GM12801 (cell line): Measurements from ENCODE around the gene PCNA.

Experiments used
- CTCF ChIP-seq: IDR thresholded peaks from one replicate; pipeline ENCODE4 v1.5.1; 2011; ENCODE audit warnings: control low read depth; ENCODE audit not compliant: insufficient read length; ENCODE audit errors: extremely low read depth

Gene PCNA

GRCh38 chr20:5126512-5127203 is 6.9 kb upstream of the PCNA start, which contains the start of gene CDS2:
Gene CDS2 (plus strand): TSS chr20:5127008. CDS start chr20:5127093, 85 bp downstream.
- no peak for TF ChIP-seq CTCF

- no peak for TF ChIP-seq CTCF
Observed at GRCh38 chr20:5122873-5123260, 3.1 kb upstream of the PCNA start.

DNA sequence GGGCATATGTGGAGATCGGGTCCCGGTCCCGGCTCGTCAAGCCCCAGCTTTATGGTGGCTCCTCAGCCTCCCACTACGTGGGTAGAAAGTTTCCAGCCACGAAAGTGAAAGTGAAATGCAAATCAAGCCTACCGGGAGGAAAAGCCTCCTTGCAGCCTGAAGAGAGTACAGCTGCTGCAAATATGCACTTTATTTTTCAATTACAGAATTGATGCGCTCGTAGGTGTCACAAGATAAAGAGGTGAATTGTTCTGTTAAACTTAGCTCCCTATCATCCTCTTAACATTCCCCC is 373 bp upstream of the PCNA start:
- no peak for TF ChIP-seq CTCF

DNA sequence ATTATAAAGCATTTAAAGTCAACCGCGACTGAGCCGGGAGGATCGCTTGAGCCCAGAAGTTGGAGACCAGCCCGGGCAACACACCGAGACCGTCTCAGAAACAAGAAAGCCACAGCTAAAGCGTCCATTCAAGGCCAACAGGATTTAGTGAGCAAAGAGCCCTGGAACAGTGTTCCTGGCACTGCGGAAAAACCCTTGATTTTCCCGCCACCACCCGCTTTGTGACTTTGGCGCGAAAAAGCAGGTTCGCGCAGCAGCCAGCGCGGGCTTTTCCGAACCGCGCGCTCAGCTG is 669 bp downstream of the PCNA start:
- TF ChIP-seq CTCF, result no peak

GRCh38 chr20:5118220-5119142 is 1.3 kb downstream of the PCNA start:
- TF ChIP-seq CTCF, result no peak

DNA sequence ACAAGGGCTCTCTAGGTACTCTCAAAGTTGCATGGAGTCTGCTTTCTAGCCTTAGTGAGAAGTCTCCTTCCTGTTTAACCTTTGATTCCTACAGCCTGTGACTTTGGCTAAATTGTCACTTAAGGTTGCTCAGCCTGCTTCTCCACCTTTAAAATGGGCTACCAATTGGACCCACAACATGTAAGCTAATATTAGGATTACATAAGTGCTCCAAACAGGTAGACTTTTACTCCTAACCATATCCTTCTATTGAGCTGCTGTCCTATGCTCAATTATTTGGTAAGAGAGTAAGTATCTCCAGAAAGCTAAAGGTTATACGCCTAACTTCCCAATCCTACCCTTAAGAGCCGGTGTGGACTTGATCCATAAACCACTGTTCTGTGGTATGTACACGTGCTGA is 2.9 kb downstream of the PCNA start:
- TF ChIP-seq CTCF, result no peak

- no peak for TF ChIP-seq CTCF
Observed at GRCh38 chr20:5114403-5114802, 5.4 kb downstream of the PCNA start.
